Measurements from ENCODE around the gene CTDSP1. TPM values are rescaled to one million over a fixed set of nuclear protein-coding genes. Genes with fewer than 3 reads are reported as not detected.
A peak's percentile ranks its signal among the peaks of the same experiment; 100 is the strongest.

The CTDSP1 gene
- total and polyA plus RNA-seq, 4 donors = 38.3 to 76.5 (median 56.6) TPM

DNA sequence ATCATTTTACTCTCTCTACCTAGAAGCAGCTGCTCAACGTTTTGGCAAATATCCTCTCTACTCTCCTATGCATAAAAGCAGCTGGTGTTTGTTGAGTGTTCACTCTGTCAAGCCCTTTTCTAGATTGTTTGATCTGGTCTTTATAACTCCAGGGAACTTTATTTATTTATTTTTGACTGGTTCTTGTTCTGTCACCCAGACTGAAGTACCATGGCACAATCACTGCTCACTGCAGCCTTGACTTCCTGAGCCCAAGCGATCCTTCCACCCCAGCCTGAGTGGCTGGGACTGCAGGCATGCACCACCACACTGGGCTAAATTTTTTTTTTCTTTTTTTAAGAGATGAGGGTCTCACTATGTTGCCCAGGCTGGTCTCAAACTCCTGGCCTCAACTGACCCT lies 30.3 kb upstream of the CTDSP1 start:
- TF ChIP-seq EGR1 (IDR thresholded peaks at IDR 0.05; ENCODE audit: low read depth in 2 of 2) (no peak), YY1 (IDR thresholded peaks at IDR 0.05) (no peak), RAD21 (IDR thresholded peaks at IDR 0.05) (no peak), JUND (IDR thresholded peaks at IDR 0.05) (no peak), SP1 (IDR thresholded peaks at IDR 0.05) (no peak), HNF4A (conservative IDR thresholded peaks at IDR 0.05) (no peak), FOXA2 (IDR thresholded peaks at IDR 0.05) (no peak)
- TF ChIP-seq, protein P1, sequence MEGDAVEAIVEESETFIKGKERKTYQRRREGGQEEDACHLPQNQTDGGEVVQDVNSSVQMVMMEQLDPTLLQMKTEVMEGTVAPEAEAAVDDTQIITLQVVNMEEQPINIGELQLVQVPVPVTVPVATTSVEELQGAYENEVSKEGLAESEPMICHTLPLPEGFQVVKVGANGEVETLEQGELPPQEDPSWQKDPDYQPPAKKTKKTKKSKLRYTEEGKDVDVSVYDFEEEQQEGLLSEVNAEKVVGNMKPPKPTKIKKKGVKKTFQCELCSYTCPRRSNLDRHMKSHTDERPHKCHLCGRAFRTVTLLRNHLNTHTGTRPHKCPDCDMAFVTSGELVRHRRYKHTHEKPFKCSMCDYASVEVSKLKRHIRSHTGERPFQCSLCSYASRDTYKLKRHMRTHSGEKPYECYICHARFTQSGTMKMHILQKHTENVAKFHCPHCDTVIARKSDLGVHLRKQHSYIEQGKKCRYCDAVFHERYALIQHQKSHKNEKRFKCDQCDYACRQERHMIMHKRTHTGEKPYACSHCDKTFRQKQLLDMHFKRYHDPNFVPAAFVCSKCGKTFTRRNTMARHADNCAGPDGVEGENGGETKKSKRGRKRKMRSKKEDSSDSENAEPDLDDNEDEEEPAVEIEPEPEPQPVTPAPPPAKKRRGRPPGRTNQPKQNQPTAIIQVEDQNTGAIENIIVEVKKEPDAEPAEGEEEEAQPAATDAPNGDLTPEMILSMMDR (IDR thresholded peaks at IDR 0.05; ENCODE audit: low read depth, low read length, missing input control) = no peak
- TF ChIP-seq, protein P2, sequence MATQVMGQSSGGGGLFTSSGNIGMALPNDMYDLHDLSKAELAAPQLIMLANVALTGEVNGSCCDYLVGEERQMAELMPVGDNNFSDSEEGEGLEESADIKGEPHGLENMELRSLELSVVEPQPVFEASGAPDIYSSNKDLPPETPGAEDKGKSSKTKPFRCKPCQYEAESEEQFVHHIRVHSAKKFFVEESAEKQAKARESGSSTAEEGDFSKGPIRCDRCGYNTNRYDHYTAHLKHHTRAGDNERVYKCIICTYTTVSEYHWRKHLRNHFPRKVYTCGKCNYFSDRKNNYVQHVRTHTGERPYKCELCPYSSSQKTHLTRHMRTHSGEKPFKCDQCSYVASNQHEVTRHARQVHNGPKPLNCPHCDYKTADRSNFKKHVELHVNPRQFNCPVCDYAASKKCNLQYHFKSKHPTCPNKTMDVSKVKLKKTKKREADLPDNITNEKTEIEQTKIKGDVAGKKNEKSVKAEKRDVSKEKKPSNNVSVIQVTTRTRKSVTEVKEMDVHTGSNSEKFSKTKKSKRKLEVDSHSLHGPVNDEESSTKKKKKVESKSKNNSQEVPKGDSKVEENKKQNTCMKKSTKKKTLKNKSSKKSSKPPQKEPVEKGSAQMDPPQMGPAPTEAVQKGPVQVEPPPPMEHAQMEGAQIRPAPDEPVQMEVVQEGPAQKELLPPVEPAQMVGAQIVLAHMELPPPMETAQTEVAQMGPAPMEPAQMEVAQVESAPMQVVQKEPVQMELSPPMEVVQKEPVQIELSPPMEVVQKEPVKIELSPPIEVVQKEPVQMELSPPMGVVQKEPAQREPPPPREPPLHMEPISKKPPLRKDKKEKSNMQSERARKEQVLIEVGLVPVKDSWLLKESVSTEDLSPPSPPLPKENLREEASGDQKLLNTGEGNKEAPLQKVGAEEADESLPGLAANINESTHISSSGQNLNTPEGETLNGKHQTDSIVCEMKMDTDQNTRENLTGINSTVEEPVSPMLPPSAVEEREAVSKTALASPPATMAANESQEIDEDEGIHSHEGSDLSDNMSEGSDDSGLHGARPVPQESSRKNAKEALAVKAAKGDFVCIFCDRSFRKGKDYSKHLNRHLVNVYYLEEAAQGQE (IDR thresholded peaks at IDR 0.05) = no peak
- TF ChIP-seq, protein P3, sequence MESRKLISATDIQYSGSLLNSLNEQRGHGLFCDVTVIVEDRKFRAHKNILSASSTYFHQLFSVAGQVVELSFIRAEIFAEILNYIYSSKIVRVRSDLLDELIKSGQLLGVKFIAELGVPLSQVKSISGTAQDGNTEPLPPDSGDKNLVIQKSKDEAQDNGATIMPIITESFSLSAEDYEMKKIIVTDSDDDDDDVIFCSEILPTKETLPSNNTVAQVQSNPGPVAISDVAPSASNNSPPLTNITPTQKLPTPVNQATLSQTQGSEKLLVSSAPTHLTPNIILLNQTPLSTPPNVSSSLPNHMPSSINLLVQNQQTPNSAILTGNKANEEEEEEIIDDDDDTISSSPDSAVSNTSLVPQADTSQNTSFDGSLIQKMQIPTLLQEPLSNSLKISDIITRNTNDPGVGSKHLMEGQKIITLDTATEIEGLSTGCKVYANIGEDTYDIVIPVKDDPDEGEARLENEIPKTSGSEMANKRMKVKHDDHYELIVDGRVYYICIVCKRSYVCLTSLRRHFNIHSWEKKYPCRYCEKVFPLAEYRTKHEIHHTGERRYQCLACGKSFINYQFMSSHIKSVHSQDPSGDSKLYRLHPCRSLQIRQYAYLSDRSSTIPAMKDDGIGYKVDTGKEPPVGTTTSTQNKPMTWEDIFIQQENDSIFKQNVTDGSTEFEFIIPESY (IDR thresholded peaks at IDR 0.05) = no peak
- TF ChIP-seq, protein P4, sequence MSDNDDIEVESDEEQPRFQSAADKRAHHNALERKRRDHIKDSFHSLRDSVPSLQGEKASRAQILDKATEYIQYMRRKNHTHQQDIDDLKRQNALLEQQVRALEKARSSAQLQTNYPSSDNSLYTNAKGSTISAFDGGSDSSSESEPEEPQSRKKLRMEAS (IDR thresholded peaks at IDR 0.05) = no peak
- Histone ChIP-seq H3K27me3 (ENCODE audit: control insufficient read depth in 4 of 4, insufficient read depth in 4 of 4, low read length in 3 of 4) (no peaks in the 10 kb centered on the region), H3K27ac (ENCODE audit: low read depth in 1 of 2, low read length in 2 of 2) (peak overlapping the region in 1 of 2 donors; percentile 80), H3K9ac (ENCODE audit: low read depth in 1 of 2, low read length in 2 of 2) (no peak overlapping the region), H3K9me3 (ENCODE audit: control insufficient read depth in 4 of 4, low read length in 3 of 4) (no peaks in the 10 kb centered on the region), H3K4me3 (ENCODE audit: low read depth in 1 of 3, low read length in 3 of 3) (no peak overlapping the region), H3K4me1 (ENCODE audit: control insufficient read depth in 4 of 4, insufficient read depth in 4 of 4, low read length in 3 of 4) (peaks cover 0 to 5% (median under 1%) of the 10 kb centered on the region in 4 donors), H3K36me3 (ENCODE audit: control insufficient read depth in 4 of 4, insufficient read depth in 3 of 4, low read depth in 1 of 4, low read length in 3 of 4) (no peaks in the 10 kb centered on the region)
- WGBS = 51% methylated on average over 2 of the region's 2 CpGs
- no peak for DNase-seq (ENCODE audit: low spot score)

DNA sequence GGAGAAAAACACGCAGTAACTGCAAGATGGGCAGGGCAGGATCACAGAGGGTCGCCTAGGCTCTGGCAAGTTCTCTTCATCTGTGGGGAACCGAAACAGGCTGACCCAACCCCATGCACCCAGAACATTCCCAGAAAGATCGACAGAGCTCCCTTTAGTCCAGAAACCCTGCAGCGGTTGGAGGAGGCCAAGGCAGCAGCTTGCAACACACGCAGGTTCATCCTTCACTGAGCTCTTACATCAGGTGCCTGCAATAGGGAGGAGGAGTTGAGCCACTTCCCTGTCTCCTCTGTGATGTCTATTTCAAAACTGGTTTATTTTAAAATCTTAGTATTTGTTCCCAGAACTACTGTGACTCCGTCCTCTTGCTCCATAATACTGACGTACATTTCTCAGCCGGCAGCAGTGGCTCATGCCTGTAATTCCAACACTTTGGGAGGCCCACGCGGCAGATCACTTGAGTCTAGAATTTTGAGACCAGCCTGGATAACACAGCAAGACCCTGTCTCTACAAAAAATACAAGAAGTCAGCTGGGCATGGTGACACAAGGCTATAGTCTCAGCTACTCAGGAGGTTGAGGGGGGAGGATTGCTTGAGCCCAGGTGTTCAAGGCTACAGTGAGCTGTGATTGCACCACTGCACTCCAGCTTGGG lies 29.1 kb upstream of the CTDSP1 start:
- no peaks in the 10 kb centered on the region for H3K36me3 ChIP-seq (ENCODE audit: control insufficient read depth in 4 of 4, insufficient read depth in 3 of 4, low read depth in 1 of 4, low read length in 3 of 4)
- no peaks in the 10 kb centered on the region for H3K27me3 ChIP-seq (ENCODE audit: control insufficient read depth in 4 of 4, insufficient read depth in 4 of 4, low read length in 3 of 4)
- H3K9ac ChIP-seq (ENCODE audit: low read depth in 1 of 2, low read length in 2 of 2) = peak overlapping the region in 1 of 2 donors; percentile 27
- DNase-seq (ENCODE audit: low spot score) = no peak
- H3K4me1 ChIP-seq (ENCODE audit: control insufficient read depth in 4 of 4, insufficient read depth in 4 of 4, low read length in 3 of 4) = peaks cover 0 to 5% (median under 1%) of the 10 kb centered on the region in 4 donors
- peak overlapping the region; percentile 63 to 80 for H3K27ac ChIP-seq (ENCODE audit: low read depth in 1 of 2, low read length in 2 of 2)
- no peaks in the 10 kb centered on the region for H3K9me3 ChIP-seq (ENCODE audit: control insufficient read depth in 4 of 4, low read length in 3 of 4)
- H3K4me3 ChIP-seq (ENCODE audit: low read depth in 1 of 3, low read length in 3 of 3) = no peak overlapping the region
- WGBS = 76% methylated on average over 11 of the region's 11 CpGs
- TF ChIP-seq JUND (IDR thresholded peaks at IDR 0.05) (peak in 1 of 2 donors; percentile 40), EGR1 (IDR thresholded peaks at IDR 0.05; ENCODE audit: low read depth in 2 of 2) (no peak), FOXA1 (IDR thresholded peaks at IDR 0.05) (no peak), NR2F2 (IDR thresholded peaks at IDR 0.05) (no peak), SP1 (IDR thresholded peaks at IDR 0.05) (peak; percentile 51), HNF4A (conservative IDR thresholded peaks at IDR 0.05) (peak; percentile 23 to 26), RXRA (IDR thresholded peaks at IDR 0.05) (peak; percentile 3 to 48), GABPA (IDR thresholded peaks at IDR 0.05 in 1 of 2, conservative IDR thresholded peaks at IDR 0.05 in 1 of 2) (peak in 1 of 2 donors; percentile 13), TAF1 (conservative IDR thresholded peaks at IDR 0.05) (no peak)
- TF ChIP-seq, protein P5, sequence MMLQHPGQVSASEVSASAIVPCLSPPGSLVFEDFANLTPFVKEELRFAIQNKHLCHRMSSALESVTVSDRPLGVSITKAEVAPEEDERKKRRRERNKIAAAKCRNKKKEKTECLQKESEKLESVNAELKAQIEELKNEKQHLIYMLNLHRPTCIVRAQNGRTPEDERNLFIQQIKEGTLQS (IDR thresholded peaks at IDR 0.05) = no peak

Data from liver (tissue), 9 donors.